Mesothelial cell of epicardium (in vitro differentiated cells): ENCODE data around the gene POP7. TPM values are rescaled to one million over a fixed set of nuclear protein-coding genes. Genes with fewer than 3 reads are reported as not detected.
A peak's percentile ranks its signal among the peaks of the same experiment; 100 is the strongest.

Source experiments
- DNase-seq, 2 experiments: peaks; one replicate each; pipeline ENCODE4 v3.0.0; 2021; ENCODE audit warnings: low spot score in 2 of 2; ENCODE audit not compliant: unreplicated experiment in 2 of 2
- H3K27ac Mint-ChIP-seq: 2 replicates; pipeline ENCODE4 v1.8.0; 2021; ENCODE audit warnings: mixed read lengths
- H3K27me3 Mint-ChIP-seq: 2 replicates; pipeline ENCODE4 v1.8.0; 2021; ENCODE audit warnings: low read depth, mixed read lengths
- H3K36me3 Mint-ChIP-seq: 2 replicates; pipeline ENCODE4 v1.8.0; 2021; ENCODE audit warnings: mixed read lengths
- H3K4me1 Mint-ChIP-seq: 2 replicates; pipeline ENCODE4 v1.8.0; 2021; ENCODE audit warnings: mixed read lengths
- H3K4me3 Mint-ChIP-seq: 2 replicates; pipeline ENCODE4 v1.8.0; 2021; ENCODE audit warnings: mild to moderate bottlenecking, moderate library complexity, mixed read lengths
- H3K9me3 Mint-ChIP-seq: 2 replicates; pipeline ENCODE4 v1.8.0; 2021; ENCODE audit warnings: mixed read lengths
- CTCF ChIP-seq: fragments of 200-600 bp; sonication (generic); IDR thresholded peaks from one replicate; pipeline ENCODE4 v1.5.0; 2021; ENCODE audit warnings: antibody characterized with exemption; ENCODE audit not compliant: unreplicated experiment
- total RNA-seq: library from RNA; stranded (reverse); gene quantifications from 3 replicates; pipeline ENCODE4 v1.2.1, GENCODE V29; 2021

Gene POP7
- total RNA-seq, 1 donor from 2014 or later = 26.0 TPM

GRCh38 chr7:100689230-100690135 is 16.4 kb upstream of the POP7 start:
- no peak for DNase-seq
- TF ChIP-seq CTCF = no peak
- Mint-ChIP-seq H3K36me3 (peaks cover 10% of the 10 kb centered on the region), H3K27ac (peak overlapping the region; percentile 59), H3K4me1 (peaks cover 22% of the 10 kb centered on the region), H3K27me3 (no peaks in the 10 kb centered on the region), H3K9me3 (no peaks in the 10 kb centered on the region), H3K4me3 (no peak overlapping the region)

- TF ChIP-seq CTCF = peak; percentile 91
- H3K4me1 Mint-ChIP-seq = peaks cover 20% of the 10 kb centered on the region
- H3K27me3 Mint-ChIP-seq = no peaks in the 10 kb centered on the region
- no peaks in the 10 kb centered on the region for H3K9me3 Mint-ChIP-seq
- peak overlapping the region; percentile 96 for H3K4me3 Mint-ChIP-seq
- peak overlapping the region; percentile 97 for H3K27ac Mint-ChIP-seq
- peak; percentile 75 to 92 for DNase-seq
- peaks cover 4% of the 10 kb centered on the region for H3K36me3 Mint-ChIP-seq
Observed at GRCh38 chr7:100691676-100692577, 14.0 kb upstream of the POP7 start.

GRCh38 chr7:100692578-100692961 is 13.4 kb upstream of the POP7 start:
- H3K9me3 Mint-ChIP-seq = no peaks in the 10 kb centered on the region
- no peak for DNase-seq
- TF ChIP-seq CTCF = no peak
- H3K36me3 Mint-ChIP-seq = peaks cover 4% of the 10 kb centered on the region
- H3K4me3 Mint-ChIP-seq = peak overlapping the region; percentile 96
- H3K4me1 Mint-ChIP-seq = peaks cover 20% of the 10 kb centered on the region
- no peaks in the 10 kb centered on the region for H3K27me3 Mint-ChIP-seq
- peak overlapping the region; percentile 97 for H3K27ac Mint-ChIP-seq

- no peaks in the 10 kb centered on the region for H3K27me3 Mint-ChIP-seq
Observed at GRCh38 chr7:100693312-100694097, 12.4 kb upstream of the POP7 start.

More at GRCh38 chr7:100693312-100694097, 12.4 kb upstream of the POP7 start:
- peaks cover 3% of the 10 kb centered on the region for H3K36me3 Mint-ChIP-seq
- DNase-seq = no peak
- H3K4me1 Mint-ChIP-seq = peaks cover 20% of the 10 kb centered on the region
- H3K4me3 Mint-ChIP-seq = peak overlapping the region; percentile 96
- no peaks in the 10 kb centered on the region for H3K9me3 Mint-ChIP-seq
- TF ChIP-seq CTCF = no peak
- H3K27ac Mint-ChIP-seq = peak overlapping the region; percentile 97
